SU-DHL-6 (cell line): ENCODE data around the gene IQCF6.

Experiments used
- H2AFZ ChIP-seq: fragments of 200-600 bp; sonication (generic); 2 replicates; pipeline ENCODE4 v1.6.1; 2014; ENCODE audit warnings: low read depth, mild to moderate bottlenecking, moderate library complexity, mixed read lengths, antibody characterized with exemption, low read length; ENCODE audit not compliant: severe bottlenecking
- H3F3A ChIP-seq: fragments of 200-600 bp; shearing (Covaris generic); 2 replicates; pipeline ENCODE4 v1.6.0; 2016; ENCODE audit warnings: antibody characterized with exemption, mild to moderate bottlenecking; ENCODE audit not compliant: insufficient read depth
- H3K27ac ChIP-seq: fragments of 200-600 bp; sonication (generic); 2 replicates; pipeline ENCODE4 v1.5.1; 2016; ENCODE audit warnings: low read depth, mild to moderate bottlenecking, low read length, moderate library complexity, mixed read lengths
- H3K27me3 ChIP-seq: fragments of 200-600 bp; sonication (generic), shearing (Covaris generic); 2 replicates; pipeline ENCODE4 v1.6.0; 2014; ENCODE audit warnings: mild to moderate bottlenecking, low read length
- H3K36me3 ChIP-seq: fragments of 200-600 bp; sonication (generic); 2 replicates; pipeline ENCODE4 v1.6.1; 2014; ENCODE audit warnings: mild to moderate bottlenecking, low read length, mixed read lengths
- H3K4me2 ChIP-seq: fragments of 300-600, 200-600 bp; shearing (Covaris generic), sonication (generic); 2 replicates; pipeline ENCODE4 v1.6.0; 2014; ENCODE audit warnings: low read length, low read depth, mild to moderate bottlenecking; ENCODE audit not compliant: poor library complexity, severe bottlenecking
- H3K4me3 ChIP-seq: fragments of 200-600 bp; sonication (generic); 2 replicates; pipeline ENCODE4 v1.5.1; 2014; ENCODE audit warnings: antibody characterized with exemption, low read length, mild to moderate bottlenecking, mixed read lengths; ENCODE audit not compliant: insufficient read depth, poor library complexity, severe bottlenecking
- H3K79me2 ChIP-seq: fragments of 200-600 bp; sonication (generic); 2 replicates; pipeline ENCODE4 v1.6.1; 2014; ENCODE audit warnings: mild to moderate bottlenecking, low read length, moderate library complexity; ENCODE audit not compliant: insufficient read depth
- H3K9ac ChIP-seq: fragments of 200-600 bp; sonication (generic); 2 replicates; pipeline ENCODE4 v1.7.0; 2014; ENCODE audit warnings: mild to moderate bottlenecking, low read length
- H3K9me2 ChIP-seq: fragments of 200-600 bp; sonication (generic); replicated peaks from 2 replicates; pipeline ENCODE4 v1.6.1; 2014; ENCODE audit warnings: low read length; ENCODE audit not compliant: insufficient read depth
- H3K9me3 ChIP-seq: fragments of 200-600 bp; sonication (generic); 2 replicates; pipeline ENCODE4 v1.6.1; 2014; ENCODE audit warnings: low read length, mixed read lengths; ENCODE audit not compliant: insufficient read depth
- H4K20me1 ChIP-seq: fragments of 200-600 bp; sonication (generic); 2 replicates; pipeline ENCODE4 v1.6.1; 2014; ENCODE audit warnings: low read depth, mild to moderate bottlenecking, antibody characterized with exemption, low read length, moderate library complexity, mixed read lengths
- EZH2phosphoT487 ChIP-seq: fragments of 200-600 bp; sonication (generic), shearing (Covaris generic); conservative IDR thresholded peaks from 2 replicates; pipeline ENCODE4 v1.6.1; 2018; ENCODE audit warnings: mild to moderate bottlenecking, antibody characterized with exemption, low read length, moderate library complexity, mixed read lengths
- TF ChIP-seq, protein P1 (sequence below): fragments of 200-600 bp; sonication (generic); IDR thresholded peaks from one replicate; pipeline ENCODE4 v1.5.1; 2017; ENCODE audit warnings: antibody characterized with exemption, mild to moderate bottlenecking, low read length, moderate library complexity; ENCODE audit not compliant: insufficient read depth, poor library complexity, severe bottlenecking

The IQCF6 gene

DNA sequence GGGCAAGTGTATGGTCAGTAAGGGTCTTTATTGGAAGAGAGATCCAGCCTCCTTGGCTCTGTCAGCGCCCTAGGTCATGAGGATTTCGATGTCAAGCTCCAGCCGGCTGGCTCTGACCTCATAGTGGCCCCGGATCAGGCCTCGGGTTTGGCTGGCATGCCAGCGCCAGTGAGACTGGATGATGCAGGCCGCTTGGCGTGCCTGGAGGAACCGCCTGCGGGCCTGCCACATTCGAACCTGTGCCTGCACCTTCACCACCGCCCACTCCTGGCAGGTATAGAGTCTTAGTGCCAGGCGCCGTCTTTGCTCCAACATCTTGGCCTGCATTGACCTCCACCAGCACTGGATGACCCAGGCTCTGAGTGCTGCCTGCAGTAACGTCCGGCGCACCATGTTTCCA lies 483 bp downstream of the IQCF6 start:
- H4K20me1 ChIP-seq = no peaks in the 10 kb centered on the region
- TF ChIP-seq EZH2phosphoT487 = no peak
- TF ChIP-seq, protein P1, sequence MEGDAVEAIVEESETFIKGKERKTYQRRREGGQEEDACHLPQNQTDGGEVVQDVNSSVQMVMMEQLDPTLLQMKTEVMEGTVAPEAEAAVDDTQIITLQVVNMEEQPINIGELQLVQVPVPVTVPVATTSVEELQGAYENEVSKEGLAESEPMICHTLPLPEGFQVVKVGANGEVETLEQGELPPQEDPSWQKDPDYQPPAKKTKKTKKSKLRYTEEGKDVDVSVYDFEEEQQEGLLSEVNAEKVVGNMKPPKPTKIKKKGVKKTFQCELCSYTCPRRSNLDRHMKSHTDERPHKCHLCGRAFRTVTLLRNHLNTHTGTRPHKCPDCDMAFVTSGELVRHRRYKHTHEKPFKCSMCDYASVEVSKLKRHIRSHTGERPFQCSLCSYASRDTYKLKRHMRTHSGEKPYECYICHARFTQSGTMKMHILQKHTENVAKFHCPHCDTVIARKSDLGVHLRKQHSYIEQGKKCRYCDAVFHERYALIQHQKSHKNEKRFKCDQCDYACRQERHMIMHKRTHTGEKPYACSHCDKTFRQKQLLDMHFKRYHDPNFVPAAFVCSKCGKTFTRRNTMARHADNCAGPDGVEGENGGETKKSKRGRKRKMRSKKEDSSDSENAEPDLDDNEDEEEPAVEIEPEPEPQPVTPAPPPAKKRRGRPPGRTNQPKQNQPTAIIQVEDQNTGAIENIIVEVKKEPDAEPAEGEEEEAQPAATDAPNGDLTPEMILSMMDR = no peak
- no peak overlapping the region for H3K4me3 ChIP-seq
- H3K9me3 ChIP-seq = no peaks in the 10 kb centered on the region
- H3K27me3 ChIP-seq = no peaks in the 10 kb centered on the region
- H3K4me2 ChIP-seq = no peak overlapping the region
- no peak overlapping the region for H2AFZ ChIP-seq
- H3K27ac ChIP-seq = no peak overlapping the region
- H3K9me2 ChIP-seq = no peaks in the 10 kb centered on the region
- H3K9ac ChIP-seq = no peak overlapping the region
- no peaks in the 10 kb centered on the region for H3K79me2 ChIP-seq
- no peaks in the 10 kb centered on the region for H3F3A ChIP-seq
- no peaks in the 10 kb centered on the region for H3K36me3 ChIP-seq

DNA sequence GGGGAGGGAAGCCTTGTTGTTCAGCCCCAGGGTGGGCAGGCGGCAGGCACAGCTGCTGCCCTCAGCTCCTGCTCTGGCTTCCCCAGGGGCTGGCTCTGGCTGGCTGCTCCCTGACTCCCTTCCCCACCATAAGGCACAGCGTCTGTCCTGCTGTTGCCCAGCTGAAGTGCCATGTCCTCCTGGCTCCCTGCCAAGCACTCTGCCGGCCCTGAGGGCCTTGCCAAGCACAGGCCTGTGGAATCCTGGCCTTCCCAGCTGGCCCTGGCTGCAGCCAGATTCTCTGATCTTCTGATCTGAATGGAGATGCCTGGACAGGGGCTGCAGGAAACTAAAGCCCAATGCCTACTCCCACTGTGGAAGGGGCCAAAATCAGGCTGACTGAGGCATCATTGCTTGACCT lies 1.1 kb downstream of the IQCF6 start:
- no peaks in the 10 kb centered on the region for H3K79me2 ChIP-seq

DNA sequence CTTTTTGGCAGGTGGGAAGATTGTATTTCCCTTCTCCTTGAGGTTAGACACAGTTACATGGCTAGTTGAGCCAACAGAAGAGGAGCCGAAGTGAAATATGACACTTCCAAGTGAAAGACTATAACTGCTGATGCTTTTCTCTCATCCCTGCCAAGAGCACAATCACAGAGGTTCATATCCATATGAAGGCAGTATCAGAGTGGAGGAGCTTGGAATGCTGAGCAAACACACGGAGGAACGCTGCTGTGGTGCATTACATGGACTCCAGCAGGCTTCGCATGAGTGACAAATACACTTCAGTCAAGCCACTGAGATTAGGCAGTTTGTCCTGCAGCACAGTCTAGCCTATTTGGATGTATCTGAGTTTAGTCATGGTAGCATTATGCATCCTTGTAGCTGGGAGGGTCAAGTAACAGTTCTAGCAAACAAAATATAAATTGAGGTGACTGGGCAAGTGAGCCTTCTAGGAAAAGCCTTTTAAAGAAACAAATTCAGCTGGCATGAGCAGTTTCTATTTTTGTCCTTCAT lies 5.4 kb downstream of the IQCF6 start:
- no peaks in the 10 kb centered on the region for H3F3A ChIP-seq
- no peak overlapping the region for H3K27ac ChIP-seq
- H3K4me3 ChIP-seq = no peak overlapping the region
- H3K4me2 ChIP-seq = no peak overlapping the region
- no peaks in the 10 kb centered on the region for H4K20me1 ChIP-seq
- H3K36me3 ChIP-seq = no peaks in the 10 kb centered on the region
- TF ChIP-seq EZH2phosphoT487 = no peak
- TF ChIP-seq, protein P1 = no peak
- no peaks in the 10 kb centered on the region for H3K27me3 ChIP-seq
- no peak overlapping the region for H3K9ac ChIP-seq
- no peaks in the 10 kb centered on the region for H3K9me2 ChIP-seq
- H3K79me2 ChIP-seq = no peaks in the 10 kb centered on the region
- H2AFZ ChIP-seq = no peak overlapping the region
- no peaks in the 10 kb centered on the region for H3K9me3 ChIP-seq

More for the DNA sequence above, 1.1 kb downstream of the IQCF6 start:
- TF ChIP-seq, protein P1 = no peak
- no peak for TF ChIP-seq EZH2phosphoT487
- no peaks in the 10 kb centered on the region for H3K9me3 ChIP-seq
- H3F3A ChIP-seq = no peaks in the 10 kb centered on the region
- no peaks in the 10 kb centered on the region for H3K27me3 ChIP-seq
- H3K4me2 ChIP-seq = no peak overlapping the region
- no peaks in the 10 kb centered on the region for H3K36me3 ChIP-seq
- no peak overlapping the region for H3K27ac ChIP-seq
- no peak overlapping the region for H3K4me3 ChIP-seq
- H4K20me1 ChIP-seq = no peaks in the 10 kb centered on the region
- no peaks in the 10 kb centered on the region for H3K9me2 ChIP-seq
- no peak overlapping the region for H2AFZ ChIP-seq
- H3K9ac ChIP-seq = no peak overlapping the region
